ENCODE data around the gene SLC39A11. TPM values are rescaled to one million over a fixed set of nuclear protein-coding genes. Genes with fewer than 3 reads are reported as not detected.

Gene SLC39A11
- total and polyA plus RNA-seq, 12 donors, result 7.0 to 91.4 (median 22.7) TPM

DNA sequence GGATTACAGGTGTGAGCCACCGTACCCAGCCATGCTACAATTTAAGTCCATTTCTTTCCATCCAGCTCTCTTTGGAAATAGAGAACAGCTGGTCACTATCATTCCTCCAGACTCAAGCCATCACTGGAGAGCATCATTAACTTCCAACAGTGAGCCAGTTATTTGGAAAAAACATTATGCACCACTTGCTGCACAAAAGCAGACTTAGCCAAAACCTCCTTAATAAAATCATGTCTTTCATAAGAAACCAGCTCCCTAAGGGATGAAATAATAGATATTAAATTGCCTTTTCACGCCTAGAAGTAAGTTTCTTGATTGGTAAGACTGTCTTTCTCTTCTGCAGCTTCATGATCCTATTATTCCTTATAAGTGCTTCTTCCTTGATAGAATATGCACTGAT is 17.9 kb downstream of the SLC39A11 start:
- no peak for DNase-seq
- no peak for TF ChIP-seq POLR2A (IDR thresholded peaks at IDR 0.05)
- TF ChIP-seq, protein P1, sequence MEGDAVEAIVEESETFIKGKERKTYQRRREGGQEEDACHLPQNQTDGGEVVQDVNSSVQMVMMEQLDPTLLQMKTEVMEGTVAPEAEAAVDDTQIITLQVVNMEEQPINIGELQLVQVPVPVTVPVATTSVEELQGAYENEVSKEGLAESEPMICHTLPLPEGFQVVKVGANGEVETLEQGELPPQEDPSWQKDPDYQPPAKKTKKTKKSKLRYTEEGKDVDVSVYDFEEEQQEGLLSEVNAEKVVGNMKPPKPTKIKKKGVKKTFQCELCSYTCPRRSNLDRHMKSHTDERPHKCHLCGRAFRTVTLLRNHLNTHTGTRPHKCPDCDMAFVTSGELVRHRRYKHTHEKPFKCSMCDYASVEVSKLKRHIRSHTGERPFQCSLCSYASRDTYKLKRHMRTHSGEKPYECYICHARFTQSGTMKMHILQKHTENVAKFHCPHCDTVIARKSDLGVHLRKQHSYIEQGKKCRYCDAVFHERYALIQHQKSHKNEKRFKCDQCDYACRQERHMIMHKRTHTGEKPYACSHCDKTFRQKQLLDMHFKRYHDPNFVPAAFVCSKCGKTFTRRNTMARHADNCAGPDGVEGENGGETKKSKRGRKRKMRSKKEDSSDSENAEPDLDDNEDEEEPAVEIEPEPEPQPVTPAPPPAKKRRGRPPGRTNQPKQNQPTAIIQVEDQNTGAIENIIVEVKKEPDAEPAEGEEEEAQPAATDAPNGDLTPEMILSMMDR (IDR thresholded peaks at IDR 0.05), result no peak
- H3K4me1 ChIP-seq (replicated peaks in 1 of 2), result no peaks in the 10 kb centered on the region
- H3K36me3 ChIP-seq (replicated peaks in 1 of 2), result no peaks in the 10 kb centered on the region
- no peaks in the 10 kb centered on the region for H3K27me3 ChIP-seq
- intact Hi-C loops (cut with DNase I), result no loop called here
- H3K9me3 ChIP-seq (replicated peaks in 1 of 3), result no peaks in the 10 kb centered on the region
- 93 to 98% (median 95%) methylated on average over 2 of the region's 2 CpGs for WGBS, 4 donors
- H3K4me3 ChIP-seq, result no peak overlapping the region
- no peak overlapping the region for H3K27ac ChIP-seq

- Histone ChIP-seq H3K36me3 (replicated peaks in 1 of 2) (no peaks in the 10 kb centered on the region), H3K4me1 (replicated peaks in 1 of 2) (no peaks in the 10 kb centered on the region), H3K4me3 (no peak overlapping the region), H3K27me3 (no peaks in the 10 kb centered on the region), H3K9me3 (replicated peaks in 1 of 3) (no peaks in the 10 kb centered on the region), H3K27ac (no peak overlapping the region)
- DNase-seq, result no peak
- intact Hi-C loops (cut with DNase I), result no loop called here
- 84 to 86% (median 85%) methylated on average over 14 of the region's 14 CpGs for WGBS, 4 donors
- TF ChIP-seq, protein P1 (IDR thresholded peaks at IDR 0.05), result no peak
- TF ChIP-seq POLR2A (IDR thresholded peaks at IDR 0.05), result no peak
Measured at GRCh38 chr17:73072219-73072962, 20.1 kb downstream of the SLC39A11 start.

- 90 to 94% (median 91%) methylated on average over 7 to 8 of the region's 8 CpGs for WGBS, 4 donors
- H3K9me3 ChIP-seq (replicated peaks in 1 of 3), result no peaks in the 10 kb centered on the region
Measured at GRCh38 chr17:73071066-73071999, 21.2 kb downstream of the SLC39A11 start.

DNA sequence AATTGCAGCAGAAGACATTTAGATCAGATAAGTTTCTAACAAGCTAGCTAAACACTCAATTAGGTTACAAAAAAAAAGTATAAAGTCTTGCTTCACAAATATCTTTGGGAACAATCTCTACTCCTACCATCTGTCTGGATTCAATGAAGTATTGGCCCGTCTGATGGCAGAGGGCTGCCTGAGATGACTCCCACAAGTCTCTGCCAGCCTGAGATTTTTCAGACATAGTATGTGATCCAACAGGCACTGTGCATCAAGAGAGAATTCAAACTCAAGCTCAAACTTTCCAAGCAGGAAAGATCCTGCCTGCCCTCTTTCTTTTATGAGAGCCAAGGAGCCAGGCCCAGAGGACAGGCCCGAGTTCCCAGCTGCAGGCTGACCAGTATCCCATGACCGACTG is 22.6 kb downstream of the SLC39A11 start:
- Histone ChIP-seq H3K27ac (no peak overlapping the region), H3K27me3 (no peaks in the 10 kb centered on the region), H3K9me3 (replicated peaks in 1 of 3) (no peaks in the 10 kb centered on the region), H3K4me1 (replicated peaks in 1 of 2) (no peaks in the 10 kb centered on the region), H3K4me3 (no peak overlapping the region), H3K36me3 (replicated peaks in 1 of 2) (no peaks in the 10 kb centered on the region)
- intact Hi-C loops (cut with DNase I), result no loop called here
- no peak for TF ChIP-seq POLR2A (IDR thresholded peaks at IDR 0.05)
- WGBS, 4 donors, result 87 to 100% (median 92%) methylated on average over 2 to 3 of the region's 3 CpGs
- no peak for DNase-seq

More at GRCh38 chr17:73071066-73071999, 21.2 kb downstream of the SLC39A11 start:
- no peak overlapping the region for H3K27ac ChIP-seq
- H3K27me3 ChIP-seq, result no peaks in the 10 kb centered on the region
- no peak for DNase-seq
- intact Hi-C loops (cut with DNase I), result no loop called here
- no peak for TF ChIP-seq POLR2A (IDR thresholded peaks at IDR 0.05)
- TF ChIP-seq, protein P1 (IDR thresholded peaks at IDR 0.05), result no peak
- H3K4me1 ChIP-seq (replicated peaks in 1 of 2), result no peaks in the 10 kb centered on the region
- H3K4me3 ChIP-seq, result no peak overlapping the region
- H3K36me3 ChIP-seq (replicated peaks in 1 of 2), result no peaks in the 10 kb centered on the region
